GM21717 (cell line): ENCODE measurements around the gene SRSF1.
A peak's percentile ranks its signal among the peaks of the same experiment; 100 is the strongest.
"Not testable (repeated sequence)": the region's sequence is repeated elsewhere in the genome, so short reads cannot be mapped to it uniquely, and the experiment has no call there.

Source experiments
- ATAC-seq: cut with Tn5 transposase; IDR thresholded peaks from one replicate; pipeline ENCODE4 v1.9.1; 2021; ENCODE audit warnings: mild to moderate bottlenecking, moderate library complexity; ENCODE audit not compliant: unreplicated experiment

SRSF1 gene

GRCh38 chr17:57991537-57991936 is 15.5 kb downstream of the SRSF1 start:
- ATAC-seq = no peak

- no peak for ATAC-seq
Measured at GRCh38 chr17:57990037-57990436, 17.0 kb downstream of the SRSF1 start.

GRCh38 chr17:57988301-57989250 is 18.5 kb downstream of the SRSF1 start:
- ATAC-seq = peak; percentile 59

GRCh38 chr17:57987581-57988300 is 19.3 kb downstream of the SRSF1 start, which contains the start of gene VEZF1:
VEZF1 (minus strand) TSS chr17:57988254; CDS start chr17:57988111, 143 bp downstream.
- peak; percentile 54 for ATAC-seq

- peak; percentile 15 for ATAC-seq
Measured at GRCh38 chr17:57986841-57987580, 20.0 kb downstream of the SRSF1 start.

GRCh38 chr17:57985675-57985974 is 21.4 kb downstream of the SRSF1 start:
- ATAC-seq = no peak

- no peak for ATAC-seq
Measured at GRCh38 chr17:57984936-57985674, 21.9 kb downstream of the SRSF1 start.

GRCh38 chr17:57984261-57984890 is 22.7 kb downstream of the SRSF1 start:
- no peak for ATAC-seq

- no peak for ATAC-seq
Measured at GRCh38 chr17:57983446-57983845, 23.6 kb downstream of the SRSF1 start.

GRCh38 chr17:57982452-57983170 is 24.4 kb downstream of the SRSF1 start:
- ATAC-seq = no peak

GRCh38 chr17:57980522-57980921 is 26.5 kb downstream of the SRSF1 start:
- ATAC-seq = no peak

- no peak for ATAC-seq
Measured at GRCh38 chr17:57979076-57979475, 28.0 kb downstream of the SRSF1 start.

- no peak for ATAC-seq
Measured at GRCh38 chr17:57976594-57976993, 30.5 kb downstream of the SRSF1 start.

GRCh38 chr17:57975044-57975443 is 32.0 kb downstream of the SRSF1 start:
- ATAC-seq = no peak

GRCh38 chr17:57974053-57974824 is 32.8 kb downstream of the SRSF1 start:
- ATAC-seq = not testable (repeated sequence)

- ATAC-seq = no peak
Measured at GRCh38 chr17:57972151-57972550, 34.9 kb downstream of the SRSF1 start.

- ATAC-seq = no peak
Measured at GRCh38 chr17:57971572-57971971, 35.5 kb downstream of the SRSF1 start.

- no peak for ATAC-seq
Measured at GRCh38 chr17:57970710-57971109, 36.3 kb downstream of the SRSF1 start.

- no peak for ATAC-seq
Measured at GRCh38 chr17:57968456-57968855, 38.6 kb downstream of the SRSF1 start.
